GM19395 (cell line): ENCODE measurements around the gene GNS.
"Not testable (repeated sequence)": the region's sequence is repeated elsewhere in the genome, so short reads cannot be mapped to it uniquely, and the experiment has no call there.

Source experiments
- ATAC-seq: cut with Tn5 transposase; IDR thresholded peaks from one replicate; pipeline ENCODE4 v1.9.1; 2021; ENCODE audit warnings: mild to moderate bottlenecking, moderate library complexity; ENCODE audit not compliant: unreplicated experiment

GNS gene

GRCh38 chr12:64780132-64780530, 20.9 kb upstream of the GNS start:
- ATAC-seq = no peak

GRCh38 chr12:64779354-64779974, 20.3 kb upstream of the GNS start:
- ATAC-seq = no peak

- not testable (repeated sequence) for ATAC-seq
Measured at GRCh38 chr12:64775147-64775736, 16.0 kb upstream of the GNS start.

GRCh38 chr12:64773386-64773785, 14.2 kb upstream of the GNS start:
- no peak for ATAC-seq

GRCh38 chr12:64767495-64767894, 8.3 kb upstream of the GNS start:
- ATAC-seq = no peak

GRCh38 chr12:64760808-64761573, 1.8 kb upstream of the GNS start:
- ATAC-seq = no peak

- no peak for ATAC-seq
Measured at GRCh38 chr12:64757771-64758170, 1.4 kb downstream of the GNS start.

- peak; percentile 29 for ATAC-seq
Measured at GRCh38 chr12:64756376-64756775, 2.8 kb downstream of the GNS start.

GRCh38 chr12:64753427-64753826, 5.8 kb downstream of the GNS start:
- no peak for ATAC-seq

- ATAC-seq = no peak
Measured at GRCh38 chr12:64752833-64753238, 6.4 kb downstream of the GNS start.

GRCh38 chr12:64752032-64752431, 7.2 kb downstream of the GNS start:
- ATAC-seq = no peak

- ATAC-seq = no peak
Measured at GRCh38 chr12:64749461-64750200, 9.6 kb downstream of the GNS start.

GRCh38 chr12:64747695-64748094, 11.5 kb downstream of the GNS start:
- ATAC-seq = no peak

- no peak for ATAC-seq
Measured at GRCh38 chr12:64746663-64747062, 12.5 kb downstream of the GNS start.

- no peak for ATAC-seq
Measured at GRCh38 chr12:64745980-64746379, 13.2 kb downstream of the GNS start.

- ATAC-seq = no peak
Measured at GRCh38 chr12:64745259-64745807, 13.9 kb downstream of the GNS start.

- no peak for ATAC-seq
Measured at GRCh38 chr12:64744422-64745258, 14.6 kb downstream of the GNS start.

- ATAC-seq = no peak
Measured at GRCh38 chr12:64743206-64743605, 16.0 kb downstream of the GNS start.

GRCh38 chr12:64742416-64742815, 16.8 kb downstream of the GNS start:
- no peak for ATAC-seq

GRCh38 chr12:64740646-64741045, 18.6 kb downstream of the GNS start:
- ATAC-seq = no peak
